GM13977 (cell line): ENCODE data around the gene CEP126.

Source experiments
- DNase-seq: peaks from one replicate; pipeline ENCODE4 v3.0.0; 2012; ENCODE audit warnings: low spot score
- CTCF ChIP-seq: IDR thresholded peaks from 2 replicates; pipeline ENCODE4 v1.5.1; 2012; ENCODE audit warnings: mild to moderate bottlenecking, control low read depth; ENCODE audit not compliant: insufficient read depth; ENCODE audit errors: extremely low read depth, missing control alignments
- in situ Hi-C: fragments of 300-500 bp; cut with MboI; formaldehyde crosslinking; loops from one replicate; pipeline ENCODE4 v1.12.0; 2022; ENCODE audit warnings: low sequenced_read_pairs, low pct_unique_long_range_greater_than_20kb, mixed read lengths, inconsistent platforms; ENCODE audit not compliant: unreplicated experiment

CEP126 gene

GRCh38 chr11:102006835-102007566 is 92.2 kb downstream of the CEP126 start:
- DNase-seq: no peak
- no peak for TF ChIP-seq CTCF
- in situ Hi-C loops: no loop called here

- in situ Hi-C loops: no loop called here
- TF ChIP-seq CTCF: peak; percentile 40
- peak; percentile 42 for DNase-seq
Measured at GRCh38 chr11:102007567-102008437, 93.0 kb downstream of the CEP126 start.

GRCh38 chr11:102010776-102011494 is 96.1 kb downstream of the CEP126 start:
- DNase-seq: no peak
- in situ Hi-C loops: no loop called here
- TF ChIP-seq CTCF: no peak

GRCh38 chr11:102012946-102013345 is 98.1 kb downstream of the CEP126 start:
- in situ Hi-C loops: no loop called here
- no peak for DNase-seq
- TF ChIP-seq CTCF: no peak

GRCh38 chr11:102014756-102015155 is 99.9 kb downstream of the CEP126 start:
- TF ChIP-seq CTCF: no peak
- in situ Hi-C loops: no loop called here

GRCh38 chr11:102017026-102017425 is 102.2 kb downstream of the CEP126 start:
- DNase-seq: no peak
- in situ Hi-C loops: no loop called here
- TF ChIP-seq CTCF: no peak

More at GRCh38 chr11:102014756-102015155, 99.9 kb downstream of the CEP126 start:
- DNase-seq: no peak
